GM18868 (cell line): ENCODE measurements around the gene PCGF6.
"Not testable (repeated sequence)": the region's sequence is repeated elsewhere in the genome, so short reads cannot be mapped to it uniquely, and the experiment has no call there.

Source experiments
- ATAC-seq: cut with Tn5 transposase; IDR thresholded peaks from one replicate; pipeline ENCODE4 v1.9.1; 2021; ENCODE audit warnings: mild to moderate bottlenecking, moderate library complexity; ENCODE audit not compliant: unreplicated experiment

The PCGF6 gene

GRCh38 chr10:103258928-103259327, 92.0 kb downstream of the PCGF6 start:
- not testable (repeated sequence) for ATAC-seq

GRCh38 chr10:103257812-103258211, 93.1 kb downstream of the PCGF6 start:
- ATAC-seq, result no peak

GRCh38 chr10:103256613-103257012, 94.3 kb downstream of the PCGF6 start:
- no peak for ATAC-seq

GRCh38 chr10:103254538-103255325, 96.2 kb downstream of the PCGF6 start:
- no peak for ATAC-seq

- no peak for ATAC-seq
Measured at GRCh38 chr10:103254113-103254512, 96.8 kb downstream of the PCGF6 start.
